ENCODE data around the gene BORA.
"Not testable (repeated sequence)": the region's sequence is repeated elsewhere in the genome, so short reads cannot be mapped to it uniquely, and the experiment has no call there.

Gene BORA

GRCh38 chr13:72774019-72774418 is 46.3 kb downstream of the BORA start:
- no peak for DNase-seq

DNA sequence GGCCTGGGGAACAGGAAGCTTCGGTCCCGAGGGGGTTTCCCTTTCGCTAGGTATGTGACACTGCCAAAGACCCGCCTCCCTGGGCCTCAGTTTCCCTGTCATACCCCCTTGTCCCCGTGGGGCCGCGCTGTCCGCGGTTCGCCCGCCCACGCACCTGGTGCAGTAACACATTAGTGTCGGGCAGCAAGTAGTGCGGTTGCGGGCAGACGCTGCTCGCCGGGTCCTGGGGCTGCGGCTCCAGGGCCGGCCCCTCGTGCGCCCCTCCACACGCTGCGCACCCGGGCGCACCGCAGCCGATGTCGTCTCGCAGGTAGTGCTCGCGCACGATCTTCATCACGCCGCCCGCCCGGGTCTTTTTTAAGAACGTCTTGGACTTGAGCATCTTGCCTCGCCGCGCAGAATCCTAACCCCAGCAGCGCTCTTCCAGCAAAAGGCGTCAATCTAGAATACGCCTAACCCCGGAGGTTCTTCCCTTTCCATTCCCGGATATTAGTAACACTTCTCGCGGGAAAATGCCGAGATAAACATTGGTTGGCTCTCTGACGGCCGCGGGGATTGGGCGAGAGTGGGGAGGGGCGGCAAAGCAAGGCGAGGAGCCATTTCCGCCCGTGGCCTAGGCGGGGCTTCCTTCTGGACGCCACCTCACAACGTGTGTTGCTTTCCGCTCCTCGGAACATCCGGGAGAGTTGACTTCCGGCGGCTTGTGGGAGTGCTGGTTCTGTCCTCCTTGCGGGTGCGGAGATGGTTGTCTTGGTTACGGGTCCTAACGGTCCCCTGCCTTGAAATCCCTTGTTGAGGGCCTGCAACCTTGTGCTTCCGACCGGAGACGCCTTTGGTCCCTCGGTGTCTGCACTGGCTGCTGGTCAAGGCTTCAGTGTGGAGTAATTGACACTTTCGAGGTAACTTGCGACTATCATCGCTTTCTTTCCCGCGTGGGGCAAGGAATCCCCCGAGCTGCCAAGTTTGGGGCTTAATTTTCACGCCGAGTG is 54.0 kb downstream of the BORA start, which contains the start of the genes DIS3 and PIBF1:
TSS of gene DIS3 (minus strand) at position 450 of the 989 bp plus-strand sequence. CDS start at position 382, 68 bp downstream.
TSS of gene PIBF1 (plus strand) at position 683 of the 989 bp plus-strand sequence. CDS start 1,337 bp downstream, outside the sequence.
- DNase-seq = peak; percentile 82

GRCh38 chr13:72782717-72783116 is 55.0 kb downstream of the BORA start:
- no peak for DNase-seq

GRCh38 chr13:72784679-72785078 is 57.0 kb downstream of the BORA start:
- not testable (repeated sequence) for DNase-seq

DNA sequence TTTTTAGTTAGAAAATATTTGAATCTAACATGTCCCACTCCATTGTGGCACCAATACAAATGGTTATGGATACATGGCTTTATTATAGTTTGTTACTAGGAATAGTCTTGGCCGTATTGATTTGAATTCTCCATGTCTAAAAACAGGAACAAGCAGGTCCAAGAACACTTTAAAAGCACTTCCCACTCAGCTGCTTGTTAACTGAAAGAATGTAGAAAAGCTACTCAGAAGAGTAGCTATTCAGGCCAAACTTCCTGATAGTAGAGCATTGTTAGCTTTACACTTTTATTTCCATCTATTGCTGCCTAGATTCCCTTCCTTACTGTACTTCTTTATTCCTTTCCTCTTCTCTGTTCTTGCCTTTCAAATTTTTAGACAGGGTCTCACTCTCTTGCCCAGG is 61.1 kb downstream of the BORA start:
- no peak for DNase-seq

DNA sequence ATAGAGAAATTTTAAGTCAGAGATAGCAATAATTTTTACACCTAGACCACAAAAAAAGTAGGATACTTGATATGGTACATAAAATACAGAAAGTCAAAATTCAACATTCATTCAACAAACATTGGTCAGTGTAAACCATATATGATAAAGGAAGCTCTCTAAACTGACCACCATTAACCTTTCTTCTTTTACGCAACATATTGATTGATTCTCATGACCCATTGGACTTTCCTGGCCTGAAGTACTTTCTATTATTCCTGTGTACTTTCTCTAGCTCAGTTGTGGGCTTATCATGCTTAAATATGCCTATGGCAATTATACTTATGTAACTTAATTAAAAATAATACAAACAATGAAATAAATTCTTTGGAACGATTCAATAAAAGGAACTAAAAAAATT is 64.9 kb downstream of the BORA start:
- no peak for DNase-seq

DNA sequence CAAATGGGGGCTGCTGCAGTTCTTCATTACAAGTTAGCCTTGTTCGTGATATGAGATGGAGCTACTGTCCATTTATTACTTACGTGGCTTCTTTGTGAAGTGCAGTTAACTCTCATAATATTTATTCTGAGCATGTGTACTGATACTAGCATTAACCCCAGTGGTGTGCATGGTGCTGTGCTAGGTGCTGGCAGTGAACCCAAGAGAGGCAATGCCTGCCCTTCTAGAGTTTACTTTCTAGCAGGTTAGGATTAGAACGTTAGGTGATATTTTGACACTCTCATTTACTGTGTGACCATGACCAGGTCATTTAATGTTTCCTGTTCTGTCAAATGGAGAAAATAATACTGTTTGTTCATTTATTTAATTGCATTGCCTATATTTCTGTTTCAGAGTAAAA is 71.1 kb downstream of the BORA start:
- no peak for DNase-seq

- DNase-seq = no peak
Measured at GRCh38 chr13:72804301-72804700, 76.6 kb downstream of the BORA start.
